Astrocyte of the spinal cord (primary cell): ENCODE data around the gene B4GALNT2.
A peak's percentile ranks its signal among the peaks of the same experiment; 100 is the strongest.

ENCODE experiments used
- DNase-seq: peaks from one replicate; pipeline ENCODE4 v3.0.0; 2011; ENCODE audit warnings: low read depth, low spot score
- H3K4me3 ChIP-seq: 2 replicates; pipeline ENCODE4 v1.5.1; 2011; ENCODE audit warnings: low read depth, mild to moderate bottlenecking, low read length, moderate library complexity
- in situ Hi-C: cut with HindIII; loops from 2 replicates; pipeline ENCODE4 v1.10.0; 2017; ENCODE audit warnings: low sequenced_read_pairs
- TF ChIP-seq, protein P1 (sequence below): IDR thresholded peaks from 2 replicates; pipeline ENCODE4 v1.5.1; 2012; ENCODE audit warnings: low read depth, mild to moderate bottlenecking, low read length, inconsistent platforms

B4GALNT2 gene

DNA sequence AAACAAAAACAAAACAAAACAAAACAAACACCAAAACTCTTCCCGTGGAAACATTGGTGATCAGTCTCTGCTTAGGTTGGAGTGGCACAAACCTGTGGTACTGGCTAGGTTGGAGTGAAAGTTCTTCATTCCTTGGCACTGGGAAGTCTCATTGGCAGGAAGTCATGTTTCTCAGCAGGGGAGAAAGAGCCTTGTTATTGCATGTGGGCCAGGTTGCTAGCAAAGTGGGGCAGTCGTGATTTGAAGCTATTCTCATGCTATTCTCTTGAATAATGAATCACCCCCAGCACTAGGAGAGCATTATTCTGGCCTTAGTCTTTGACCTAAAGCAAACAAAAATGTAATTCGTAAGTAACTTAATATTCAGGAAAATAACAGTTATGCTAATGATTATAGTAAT lies 24.3 kb upstream of the B4GALNT2 start:
- H3K4me3 ChIP-seq: no peak overlapping the region
- in situ Hi-C loops: no loop called here
- TF ChIP-seq, protein P1, sequence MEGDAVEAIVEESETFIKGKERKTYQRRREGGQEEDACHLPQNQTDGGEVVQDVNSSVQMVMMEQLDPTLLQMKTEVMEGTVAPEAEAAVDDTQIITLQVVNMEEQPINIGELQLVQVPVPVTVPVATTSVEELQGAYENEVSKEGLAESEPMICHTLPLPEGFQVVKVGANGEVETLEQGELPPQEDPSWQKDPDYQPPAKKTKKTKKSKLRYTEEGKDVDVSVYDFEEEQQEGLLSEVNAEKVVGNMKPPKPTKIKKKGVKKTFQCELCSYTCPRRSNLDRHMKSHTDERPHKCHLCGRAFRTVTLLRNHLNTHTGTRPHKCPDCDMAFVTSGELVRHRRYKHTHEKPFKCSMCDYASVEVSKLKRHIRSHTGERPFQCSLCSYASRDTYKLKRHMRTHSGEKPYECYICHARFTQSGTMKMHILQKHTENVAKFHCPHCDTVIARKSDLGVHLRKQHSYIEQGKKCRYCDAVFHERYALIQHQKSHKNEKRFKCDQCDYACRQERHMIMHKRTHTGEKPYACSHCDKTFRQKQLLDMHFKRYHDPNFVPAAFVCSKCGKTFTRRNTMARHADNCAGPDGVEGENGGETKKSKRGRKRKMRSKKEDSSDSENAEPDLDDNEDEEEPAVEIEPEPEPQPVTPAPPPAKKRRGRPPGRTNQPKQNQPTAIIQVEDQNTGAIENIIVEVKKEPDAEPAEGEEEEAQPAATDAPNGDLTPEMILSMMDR: no peak
- peak; percentile 88 for DNase-seq

GRCh38 chr17:49110509-49110908 lies 22.1 kb upstream of the B4GALNT2 start:
- in situ Hi-C loops: no loop called here
- TF ChIP-seq, protein P1: no peak
- no peak for DNase-seq
- H3K4me3 ChIP-seq: no peak overlapping the region

GRCh38 chr17:49111934-49112333 lies 20.6 kb upstream of the B4GALNT2 start:
- no peak overlapping the region for H3K4me3 ChIP-seq
- no peak for DNase-seq
- in situ Hi-C loops: no loop called here
- TF ChIP-seq, protein P1: no peak

- no peak overlapping the region for H3K4me3 ChIP-seq
- TF ChIP-seq, protein P1: no peak
- in situ Hi-C loops: no loop called here
- DNase-seq: no peak
Observed at GRCh38 chr17:49112936-49113335, 19.6 kb upstream of the B4GALNT2 start.

DNA sequence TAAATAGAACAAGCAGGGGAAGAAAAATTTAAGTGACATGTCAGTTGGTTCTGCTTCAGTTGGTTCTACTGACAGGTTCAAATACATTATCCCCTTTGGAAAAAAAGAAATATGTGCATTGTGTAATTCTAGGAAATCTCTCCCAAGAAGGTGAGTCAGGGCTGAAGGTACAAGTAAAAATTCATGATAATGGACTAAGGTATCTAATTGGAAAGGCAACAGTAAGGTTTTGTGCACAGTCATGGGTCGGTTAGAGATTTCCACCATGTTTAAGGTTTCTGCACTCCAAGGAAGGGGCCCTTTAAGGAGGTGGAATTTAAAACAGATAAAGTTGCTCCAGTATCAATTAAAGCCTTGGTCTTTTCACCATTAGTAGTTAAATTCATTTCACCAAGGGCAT lies 17.9 kb upstream of the B4GALNT2 start:
- no peak for DNase-seq
- TF ChIP-seq, protein P1: no peak
- in situ Hi-C loops: no loop called here
- H3K4me3 ChIP-seq: no peak overlapping the region

DNA sequence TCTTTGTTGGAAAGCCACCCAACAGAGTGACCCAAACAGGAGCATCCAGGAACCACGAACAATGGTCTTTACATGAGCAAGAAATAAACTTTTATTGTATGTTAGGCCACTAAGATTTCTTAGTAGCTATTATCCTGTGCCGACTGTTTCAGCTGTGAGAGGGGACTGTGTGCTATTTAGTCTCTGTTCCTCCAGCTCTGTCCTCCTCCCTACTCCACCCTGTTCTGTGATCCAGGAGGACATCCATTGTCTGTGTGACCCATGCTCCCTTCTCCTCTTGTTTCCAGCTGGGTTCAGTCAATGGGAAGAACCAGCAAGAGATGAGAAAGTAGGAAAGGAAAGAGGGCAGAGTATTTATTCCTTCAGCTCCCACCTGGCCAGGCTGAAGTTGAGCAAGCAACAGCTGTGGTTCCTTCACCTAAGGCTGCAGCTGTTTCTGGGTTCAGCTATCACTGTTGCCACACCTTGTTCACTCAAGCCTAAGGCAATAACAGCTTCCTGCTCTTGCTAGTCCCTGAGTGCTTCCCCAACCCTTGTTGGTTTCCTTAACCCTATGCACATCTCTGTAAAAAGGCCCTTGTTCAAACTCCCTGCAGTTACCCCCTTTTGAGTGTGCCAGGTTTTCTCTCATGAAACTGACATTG lies 14.9 kb upstream of the B4GALNT2 start:
- TF ChIP-seq, protein P1: no peak
- in situ Hi-C loops: no loop called here
- no peak for DNase-seq
- no peak overlapping the region for H3K4me3 ChIP-seq

- TF ChIP-seq, protein P1: no peak
- DNase-seq: no peak
- in situ Hi-C loops: no loop called here
- no peak overlapping the region for H3K4me3 ChIP-seq
Observed at GRCh38 chr17:49120166-49120565, 12.4 kb upstream of the B4GALNT2 start.
